ENCODE results near the gene ACOD1. TPM values are rescaled to one million over a fixed set of nuclear protein-coding genes. Genes with fewer than 3 reads are reported as not detected.

Gene ACOD1
- total RNA-seq, 4 donors from 2014 or later = not detected

DNA sequence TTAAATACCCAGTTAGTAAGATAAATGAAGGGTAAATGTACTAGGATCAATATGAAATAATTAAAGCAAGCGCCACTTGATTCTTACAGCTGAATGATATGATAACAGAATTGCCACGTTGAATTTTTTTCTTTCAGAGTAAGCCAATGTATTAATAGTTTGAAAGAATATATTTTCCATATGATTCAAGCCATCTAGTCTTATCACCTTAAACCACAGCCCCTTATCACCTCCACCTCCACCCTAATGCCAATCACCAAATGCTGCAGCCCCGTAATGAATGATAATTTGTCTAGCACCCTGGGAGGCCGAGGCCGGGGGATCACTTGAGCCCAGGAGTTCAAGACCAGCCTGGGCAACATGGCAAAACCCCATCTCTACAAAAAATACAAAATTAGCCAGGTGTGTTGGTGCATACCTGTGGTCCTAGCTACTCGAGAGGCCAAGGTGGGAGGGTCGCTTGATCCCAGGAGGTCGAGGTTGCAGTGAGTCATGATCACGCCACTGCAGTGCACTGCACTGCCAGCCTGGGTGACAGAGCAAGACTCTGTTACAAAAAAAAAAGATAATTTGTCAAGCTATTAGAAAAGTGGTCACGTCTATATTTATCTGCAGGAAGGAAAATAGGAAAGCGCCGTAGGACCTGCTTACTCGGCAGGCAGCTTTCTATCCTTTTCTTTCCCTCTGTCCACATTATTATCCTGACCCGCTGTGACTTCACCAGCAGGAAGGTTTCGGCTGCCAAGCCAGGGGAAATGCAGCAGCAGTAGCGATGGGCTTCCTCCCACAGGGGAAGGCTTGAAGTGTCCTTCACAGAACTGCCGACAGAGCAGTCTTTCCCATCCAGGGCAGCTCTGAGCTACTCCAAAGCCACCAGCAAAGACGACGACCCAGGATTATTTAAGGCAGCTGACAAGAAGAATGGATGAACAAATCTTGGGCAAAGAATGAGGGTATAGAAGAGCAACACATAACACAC is 23.8 kb downstream of the ACOD1 start:
- WGBS, 2 donors = 60 to 73% methylated on average over 18 to 19 of the region's 19 CpGs
- Histone ChIP-seq H3K9me3 (no peaks in the 10 kb centered on the region), H3K4me3 (no peak overlapping the region), H3K36me3 (no peaks in the 10 kb centered on the region), H3K27me3 (peaks cover 0 to 3% (median 0%) of the 10 kb centered on the region in 4 donors), H3K4me1 (peaks cover 0 to 23% (median 7%) of the 10 kb centered on the region in 3 donors), H3K27ac (no peak overlapping the region)
- DNase-seq = no peak
- no peak for TF ChIP-seq POLR2A (IDR thresholded peaks at IDR 0.05)
- TF ChIP-seq, protein P1, sequence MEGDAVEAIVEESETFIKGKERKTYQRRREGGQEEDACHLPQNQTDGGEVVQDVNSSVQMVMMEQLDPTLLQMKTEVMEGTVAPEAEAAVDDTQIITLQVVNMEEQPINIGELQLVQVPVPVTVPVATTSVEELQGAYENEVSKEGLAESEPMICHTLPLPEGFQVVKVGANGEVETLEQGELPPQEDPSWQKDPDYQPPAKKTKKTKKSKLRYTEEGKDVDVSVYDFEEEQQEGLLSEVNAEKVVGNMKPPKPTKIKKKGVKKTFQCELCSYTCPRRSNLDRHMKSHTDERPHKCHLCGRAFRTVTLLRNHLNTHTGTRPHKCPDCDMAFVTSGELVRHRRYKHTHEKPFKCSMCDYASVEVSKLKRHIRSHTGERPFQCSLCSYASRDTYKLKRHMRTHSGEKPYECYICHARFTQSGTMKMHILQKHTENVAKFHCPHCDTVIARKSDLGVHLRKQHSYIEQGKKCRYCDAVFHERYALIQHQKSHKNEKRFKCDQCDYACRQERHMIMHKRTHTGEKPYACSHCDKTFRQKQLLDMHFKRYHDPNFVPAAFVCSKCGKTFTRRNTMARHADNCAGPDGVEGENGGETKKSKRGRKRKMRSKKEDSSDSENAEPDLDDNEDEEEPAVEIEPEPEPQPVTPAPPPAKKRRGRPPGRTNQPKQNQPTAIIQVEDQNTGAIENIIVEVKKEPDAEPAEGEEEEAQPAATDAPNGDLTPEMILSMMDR (IDR thresholded peaks at IDR 0.05) = no peak
- intact Hi-C loops (cut with DNase I) = no loop called here

DNA sequence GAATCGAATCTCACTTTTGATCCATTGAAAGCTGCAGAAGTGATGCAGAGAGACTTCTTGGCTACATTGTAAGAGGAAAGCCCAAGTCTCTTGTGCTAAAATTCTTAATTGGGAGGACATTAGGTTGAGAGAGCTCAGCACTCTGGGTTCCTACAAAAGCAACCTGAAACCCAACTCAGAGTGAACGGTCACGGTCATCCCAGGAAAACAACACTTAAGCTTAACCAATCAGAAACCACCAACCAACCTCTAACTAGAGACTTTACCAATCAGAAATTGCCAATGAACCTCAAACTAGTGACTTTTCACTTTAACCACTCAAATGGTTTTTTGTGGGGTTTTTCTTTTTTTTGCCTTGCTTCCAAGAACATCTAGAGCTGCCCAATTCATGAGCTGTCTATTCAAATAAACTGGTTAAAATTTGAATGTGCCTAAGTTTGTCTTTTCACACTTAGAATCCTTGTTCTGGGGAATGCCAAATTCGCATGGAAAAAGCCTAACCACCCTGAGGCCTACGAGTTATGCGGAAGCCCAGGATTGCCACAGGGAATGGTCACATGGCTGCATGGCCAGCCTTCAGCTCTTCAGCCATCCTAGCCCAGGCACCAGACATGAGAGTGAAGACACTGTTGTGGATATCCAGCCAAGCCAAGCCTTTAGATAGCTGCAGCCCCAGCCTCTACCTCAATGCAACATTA is 25.8 kb downstream of the ACOD1 start:
- TF ChIP-seq POLR2A (IDR thresholded peaks at IDR 0.05) = no peak
- TF ChIP-seq, protein P1 (IDR thresholded peaks at IDR 0.05) = no peak
- intact Hi-C loops (cut with DNase I) = no loop called here
- H3K9me3 ChIP-seq = no peaks in the 10 kb centered on the region
- no peak overlapping the region for H3K27ac ChIP-seq
- H3K36me3 ChIP-seq = no peaks in the 10 kb centered on the region
- 74 to 94% methylated on average over 6 of the region's 6 CpGs for WGBS, 2 donors
- H3K4me3 ChIP-seq = no peak overlapping the region
- peaks cover 0 to 24% (median 7%) of the 10 kb centered on the region in 3 donors for H3K4me1 ChIP-seq
- peaks cover 0 to 13% (median 0%) of the 10 kb centered on the region in 4 donors for H3K27me3 ChIP-seq
- DNase-seq = no peak

DNA sequence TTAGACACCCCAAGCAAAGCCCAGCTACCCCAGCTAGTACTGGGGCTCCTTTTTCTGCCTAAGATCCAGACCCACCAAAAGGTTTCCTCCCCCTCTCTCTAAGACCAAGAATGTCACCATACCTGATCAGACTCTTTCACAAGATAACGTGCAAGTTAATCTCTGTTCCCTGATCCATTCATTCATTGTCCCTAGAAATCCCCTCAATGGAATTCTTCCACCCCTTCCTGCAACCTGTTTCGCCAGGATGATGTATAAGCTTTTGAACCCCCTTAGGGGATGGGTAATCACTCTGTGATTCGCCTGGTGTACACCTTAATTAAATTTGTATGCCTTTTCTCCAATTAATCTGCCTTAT is 26.3 kb downstream of the ACOD1 start:
- no peak for DNase-seq
- peaks cover under 1 to 22% (median 7%) of the 10 kb centered on the region in 3 donors for H3K4me1 ChIP-seq
- 60 to 72% methylated on average over 3 of the region's 3 CpGs for WGBS, 2 donors
- H3K27me3 ChIP-seq = peaks cover 0 to 17% (median 0%) of the 10 kb centered on the region in 4 donors
- no peaks in the 10 kb centered on the region for H3K9me3 ChIP-seq
- intact Hi-C loops (cut with DNase I) = no loop called here
- H3K4me3 ChIP-seq = no peak overlapping the region
- TF ChIP-seq POLR2A (IDR thresholded peaks at IDR 0.05) = no peak
- H3K36me3 ChIP-seq = no peaks in the 10 kb centered on the region
- no peak overlapping the region for H3K27ac ChIP-seq

DNA sequence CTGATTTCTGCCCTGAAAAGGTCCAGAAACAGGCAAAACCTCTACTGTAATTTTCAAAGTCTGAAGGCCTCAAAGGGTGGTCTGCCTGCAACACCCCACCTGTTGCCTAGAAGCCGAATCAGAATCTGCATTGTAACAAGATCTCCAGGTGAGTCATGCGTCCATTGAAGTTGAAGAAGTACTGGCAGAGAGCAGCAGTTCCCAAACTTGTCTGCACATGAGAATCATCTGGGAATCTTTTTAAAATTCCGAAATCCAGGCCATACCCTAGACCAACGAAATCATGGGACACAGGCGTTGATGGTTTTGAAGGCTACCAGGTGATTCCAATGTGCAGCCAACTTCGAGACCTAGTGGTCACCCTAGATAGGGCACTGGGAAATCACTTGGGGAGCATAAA is 27.6 kb downstream of the ACOD1 start:
- no peak for DNase-seq
- peaks cover 5 to 30% (median 7%) of the 10 kb centered on the region in 3 donors for H3K4me1 ChIP-seq
- intact Hi-C loops (cut with DNase I) = no loop called here
- peak overlapping the region in 2 of 4 donors; percentile 26 to 42 for H3K27ac ChIP-seq
- peaks cover 0 to 29% (median 0%) of the 10 kb centered on the region in 4 donors for H3K27me3 ChIP-seq
- TF ChIP-seq, protein P1 (IDR thresholded peaks at IDR 0.05) = peak in 1 of 6 experiments; percentile 16
- no peak for TF ChIP-seq POLR2A (IDR thresholded peaks at IDR 0.05)
- H3K36me3 ChIP-seq = no peaks in the 10 kb centered on the region
- no peaks in the 10 kb centered on the region for H3K9me3 ChIP-seq
- no peak overlapping the region for H3K4me3 ChIP-seq
- 36 to 56% methylated on average over 6 of the region's 6 CpGs for WGBS, 2 donors

DNA sequence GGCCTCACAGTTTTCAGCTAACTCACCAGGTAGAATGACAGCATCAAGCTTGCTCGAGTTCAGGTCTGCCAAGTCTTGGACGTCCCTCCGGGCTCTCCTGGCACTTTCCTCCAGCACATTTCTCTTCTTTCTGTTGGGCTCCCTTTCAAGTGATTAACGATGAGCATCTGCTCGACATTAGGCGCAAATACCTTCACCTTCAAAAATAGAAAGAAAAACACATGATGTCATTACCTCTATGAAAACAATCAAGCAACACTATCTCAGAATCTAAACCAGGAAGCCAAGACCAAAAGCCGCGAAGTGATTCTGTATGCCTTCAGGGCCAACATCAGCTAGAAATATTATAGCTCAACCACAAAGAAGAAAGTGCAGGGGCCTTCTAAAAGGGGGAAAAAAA is 28.2 kb downstream of the ACOD1 start:
- no peaks in the 10 kb centered on the region for H3K36me3 ChIP-seq
- intact Hi-C loops (cut with DNase I) = no loop called here
- TF ChIP-seq, protein P1 (IDR thresholded peaks at IDR 0.05) = no peak
- no peak for TF ChIP-seq POLR2A (IDR thresholded peaks at IDR 0.05)
- peaks cover 5 to 30% (median 7%) of the 10 kb centered on the region in 3 donors for H3K4me1 ChIP-seq
- peaks cover 0 to 36% (median 0%) of the 10 kb centered on the region in 4 donors for H3K27me3 ChIP-seq
- no peak for DNase-seq
- H3K9me3 ChIP-seq = no peaks in the 10 kb centered on the region
- 21 to 36% methylated on average over 8 of the region's 8 CpGs for WGBS, 2 donors
- H3K27ac ChIP-seq = peak overlapping the region in 2 of 4 donors; percentile 26 to 42
- H3K4me3 ChIP-seq = no peak overlapping the region
